GM19025 (cell line): ENCODE data around the gene TNFRSF19.
"Not testable (repeated sequence)": the region's sequence is repeated elsewhere in the genome, so short reads cannot be mapped to it uniquely, and the experiment has no call there.

Experiments used
- ATAC-seq: cut with Tn5 transposase; IDR thresholded peaks from one replicate; pipeline ENCODE4 v1.9.1; 2021; ENCODE audit warnings: mild to moderate bottlenecking, low read depth, moderate library complexity; ENCODE audit not compliant: unreplicated experiment

The TNFRSF19 gene, protein sequence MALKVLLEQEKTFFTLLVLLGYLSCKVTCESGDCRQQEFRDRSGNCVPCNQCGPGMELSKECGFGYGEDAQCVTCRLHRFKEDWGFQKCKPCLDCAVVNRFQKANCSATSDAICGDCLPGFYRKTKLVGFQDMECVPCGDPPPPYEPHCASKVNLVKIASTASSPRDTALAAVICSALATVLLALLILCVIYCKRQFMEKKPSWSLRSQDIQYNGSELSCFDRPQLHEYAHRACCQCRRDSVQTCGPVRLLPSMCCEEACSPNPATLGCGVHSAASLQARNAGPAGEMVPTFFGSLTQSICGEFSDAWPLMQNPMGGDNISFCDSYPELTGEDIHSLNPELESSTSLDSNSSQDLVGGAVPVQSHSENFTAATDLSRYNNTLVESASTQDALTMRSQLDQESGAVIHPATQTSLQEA

GRCh38 chr13:23570099-23570920 is at the start of gene TNFRSF19:
TNFRSF19 (plus strand) TSS chr13:23570412; CDS start chr13:23590184, 19,772 bp downstream.
- ATAC-seq, result no peak

DNA sequence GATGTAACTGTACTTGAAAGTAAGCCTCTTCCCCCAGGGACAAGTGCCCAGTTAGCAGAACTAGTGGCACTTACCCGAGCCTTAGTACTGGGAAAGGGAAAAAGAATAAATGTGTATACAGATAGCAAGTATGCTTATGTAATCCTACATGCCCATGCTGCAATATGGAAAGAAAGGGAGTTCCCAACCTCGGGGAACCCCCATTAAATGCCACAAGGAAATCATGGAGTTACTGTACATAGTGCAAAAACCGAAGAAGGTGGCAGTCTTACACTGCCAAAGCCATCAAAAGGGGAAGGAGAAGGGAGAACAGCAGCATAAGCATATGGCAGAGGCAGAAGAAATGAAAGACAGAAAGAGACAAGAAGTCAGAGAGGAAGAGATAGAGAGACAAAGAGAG is 40.3 kb upstream of the TNFRSF19 start:
- ATAC-seq, result not testable (repeated sequence)

- no peak for ATAC-seq
These were observed 38.8 kb upstream of the TNFRSF19 start for GRCh38 chr13:23531446-23531845.

- no peak for ATAC-seq
These were observed 36.1 kb upstream of the TNFRSF19 start for GRCh38 chr13:23534090-23534489.

GRCh38 chr13:23541221-23541824 is 28.9 kb upstream of the TNFRSF19 start:
- ATAC-seq, result no peak

DNA sequence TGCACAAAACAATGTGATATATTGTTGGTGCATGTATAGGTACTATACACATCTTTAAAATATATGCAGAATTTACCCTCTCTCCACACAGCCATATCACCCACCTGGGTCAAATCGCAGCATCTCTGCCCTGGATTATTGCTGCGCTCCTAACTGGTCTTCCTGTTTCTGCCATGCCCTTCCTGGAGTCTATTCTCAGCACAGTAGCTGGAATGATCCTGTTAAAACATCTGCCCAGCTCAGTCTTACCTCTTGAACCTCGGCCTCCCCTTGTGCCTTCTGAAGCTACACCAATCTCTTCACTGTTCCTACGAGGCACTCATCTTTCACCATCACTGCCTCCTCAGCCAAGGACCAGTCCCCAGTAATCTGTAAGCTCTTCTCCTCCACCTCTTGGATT is 25.5 kb upstream of the TNFRSF19 start:
- no peak for ATAC-seq

GRCh38 chr13:23547000-23547590 is 23.1 kb upstream of the TNFRSF19 start:
- no peak for ATAC-seq

DNA sequence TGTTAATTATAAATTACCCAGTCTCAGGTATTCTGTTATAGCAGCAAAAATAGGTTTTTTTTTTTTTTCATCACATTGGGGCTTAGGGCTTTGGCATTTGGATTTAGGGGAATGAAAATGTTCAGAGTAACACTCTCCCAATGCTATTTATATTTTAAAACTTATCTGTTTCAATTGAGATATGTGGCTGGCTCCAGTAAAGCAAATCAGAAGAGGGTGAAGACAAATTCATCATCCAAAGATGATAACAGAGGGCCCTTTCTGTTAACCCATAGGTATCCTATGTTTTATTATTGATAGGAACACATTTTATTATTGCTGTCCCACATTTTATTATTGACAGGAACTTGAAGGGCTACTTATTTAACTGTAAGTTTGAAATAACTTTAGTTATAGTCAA is 20.5 kb upstream of the TNFRSF19 start:
- ATAC-seq, result no peak

- no peak for ATAC-seq
These were observed 20.0 kb upstream of the TNFRSF19 start for GRCh38 chr13:23550163-23550562.

- ATAC-seq, result no peak
These were observed 18.8 kb upstream of the TNFRSF19 start for GRCh38 chr13:23551213-23552008.

GRCh38 chr13:23552171-23552570 is 18.0 kb upstream of the TNFRSF19 start:
- ATAC-seq, result no peak

- no peak for ATAC-seq
These were observed 17.6 kb upstream of the TNFRSF19 start for GRCh38 chr13:23552661-23553060.

DNA sequence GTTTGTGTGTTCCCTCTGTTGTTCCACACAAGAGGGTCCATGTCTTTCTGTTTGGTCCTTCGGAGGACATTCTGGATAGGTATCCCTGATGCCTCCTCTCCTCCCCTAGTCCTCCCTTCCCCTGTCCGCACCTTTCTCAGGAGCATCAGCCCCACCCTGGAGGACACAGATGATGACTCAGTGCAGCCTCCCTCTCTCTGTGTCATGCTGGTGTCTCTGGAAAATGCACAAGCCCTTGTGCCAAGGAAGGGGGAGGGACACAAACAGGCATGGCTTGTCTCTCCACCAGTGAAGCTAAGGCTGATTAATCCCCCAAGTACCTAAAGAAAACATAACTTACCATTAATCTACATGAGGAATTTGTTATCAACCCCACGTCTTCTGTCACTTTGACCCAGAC is 16.2 kb upstream of the TNFRSF19 start:
- no peak for ATAC-seq

GRCh38 chr13:23557043-23557442 is 13.2 kb upstream of the TNFRSF19 start:
- ATAC-seq, result no peak

DNA sequence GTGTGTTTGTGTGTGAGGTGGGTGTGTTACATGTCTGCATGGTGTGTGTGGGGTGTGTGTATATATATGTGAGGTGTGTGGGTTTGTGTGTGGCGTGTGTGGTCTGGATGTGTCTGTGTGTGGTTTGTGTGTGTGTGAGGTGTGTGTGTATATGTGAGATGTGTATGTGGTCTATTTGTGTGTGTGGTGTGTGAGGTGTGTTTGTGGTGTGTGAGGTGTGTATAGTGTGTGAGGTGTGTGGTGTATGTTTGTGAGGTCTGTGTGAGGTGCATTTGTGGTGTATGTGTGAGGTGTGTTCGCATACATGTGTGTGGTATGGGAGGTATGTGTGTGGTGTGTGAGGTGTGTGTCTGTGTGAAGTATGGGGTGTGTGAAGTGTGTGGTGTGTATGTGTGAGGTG is 12.5 kb upstream of the TNFRSF19 start:
- ATAC-seq, result no peak

- ATAC-seq, result no peak
These were observed 11.3 kb upstream of the TNFRSF19 start for GRCh38 chr13:23558675-23559536.

GRCh38 chr13:23560571-23561089 is 9.6 kb upstream of the TNFRSF19 start:
- ATAC-seq, result no peak

- no peak for ATAC-seq
These were observed 9.0 kb upstream of the TNFRSF19 start for GRCh38 chr13:23561261-23561660.
